HUES64 (cell line): ENCODE results near the gene SLK.

ENCODE experiments used
- H3K27ac ChIP-seq: 2 replicates; pipeline ENCODE4 v1.7.0; 2013; ENCODE audit warnings: low read depth, low read length, inconsistent platforms
- H3K27me3 ChIP-seq: 2 replicates; pipeline ENCODE4 v1.6.1; 2013; ENCODE audit warnings: mild to moderate bottlenecking, low read length; ENCODE audit not compliant: insufficient read depth
- H3K36me3 ChIP-seq: 2 replicates; pipeline ENCODE4 v1.6.1; 2013; ENCODE audit warnings: mild to moderate bottlenecking, low read length; ENCODE audit not compliant: insufficient read depth
- H3K4me1 ChIP-seq: 2 replicates; pipeline ENCODE4 v1.6.1; 2013; ENCODE audit warnings: mild to moderate bottlenecking, low read length, moderate library complexity; ENCODE audit not compliant: insufficient read depth
- H3K4me3 ChIP-seq: 2 replicates; pipeline ENCODE4 v1.5.1; 2013; ENCODE audit warnings: mild to moderate bottlenecking, low read length, moderate library complexity
- H3K9ac ChIP-seq: 2 replicates; pipeline ENCODE4 v1.6.1; 2013; ENCODE audit warnings: mild to moderate bottlenecking, low read depth, low read length
- H3K9me3 ChIP-seq: 2 replicates; pipeline ENCODE4 v1.6.1; 2013; ENCODE audit warnings: low read depth, low read length; ENCODE audit not compliant: insufficient read depth
- WGBS: fragments of 150-250, 120-280 bp; methylation state at CpG from one replicate; pipeline ENCODE4 v1.1.7; 2013; ENCODE audit warnings: missing lambda C conversion rate; 5-methylcytosine and 5-hydroxymethylcytosine counted together

SLK gene

DNA sequence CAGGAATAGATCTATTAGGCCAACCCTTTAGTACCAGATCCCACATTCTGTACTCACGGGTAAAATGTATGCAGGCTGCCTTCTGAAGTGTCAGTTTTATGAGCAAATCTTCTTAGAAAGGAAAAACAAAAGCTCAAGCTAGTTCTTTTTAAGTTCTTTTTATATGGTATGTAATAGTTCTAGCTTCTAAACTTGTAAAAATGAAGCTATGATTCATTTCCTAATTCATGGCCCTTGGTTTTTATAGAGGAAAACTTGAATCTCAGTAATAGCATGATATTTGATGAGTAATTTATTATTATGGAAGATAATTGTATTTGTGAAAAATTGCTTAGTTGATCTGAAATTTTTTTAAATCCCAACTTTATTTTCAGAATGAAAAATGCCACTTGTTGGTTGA is 54.3 kb downstream of the SLK start:
- H3K27ac ChIP-seq: no peak overlapping the region
- no peak overlapping the region for H3K4me3 ChIP-seq
- peaks cover 70% of the 10 kb centered on the region for H3K36me3 ChIP-seq
- no peaks in the 10 kb centered on the region for H3K27me3 ChIP-seq
- WGBS: 100% methylated on average over 1 of the region's 1 CpG
- no peak overlapping the region for H3K9ac ChIP-seq
- no peaks in the 10 kb centered on the region for H3K9me3 ChIP-seq
- H3K4me1 ChIP-seq: no peaks in the 10 kb centered on the region

DNA sequence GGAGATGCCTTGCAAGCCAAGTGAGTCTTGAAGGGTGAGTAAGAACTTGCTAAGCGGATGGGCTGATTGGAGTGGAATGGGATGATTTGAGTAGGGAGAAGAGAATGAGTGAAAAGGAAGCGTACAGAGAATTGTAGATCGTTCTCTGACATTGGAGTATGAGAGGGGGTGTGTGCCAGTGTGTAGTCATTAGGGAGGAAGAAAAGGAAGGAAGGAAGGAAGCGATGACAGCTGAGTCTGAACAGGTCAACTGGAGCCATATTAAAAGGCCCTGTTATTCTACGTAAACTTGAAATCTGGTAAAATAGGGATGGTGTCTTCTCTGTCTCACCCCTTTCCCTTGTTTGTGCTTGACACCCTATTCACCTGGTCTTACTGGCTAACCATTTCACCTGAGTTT is 55.1 kb downstream of the SLK start:
- Histone ChIP-seq H3K9ac (no peak overlapping the region), H3K4me1 (no peaks in the 10 kb centered on the region), H3K36me3 (peaks cover 70% of the 10 kb centered on the region), H3K27me3 (no peaks in the 10 kb centered on the region), H3K4me3 (no peak overlapping the region), H3K9me3 (no peaks in the 10 kb centered on the region), H3K27ac (no peak overlapping the region)
- 94% methylated on average over 5 of the region's 5 CpGs for WGBS

DNA sequence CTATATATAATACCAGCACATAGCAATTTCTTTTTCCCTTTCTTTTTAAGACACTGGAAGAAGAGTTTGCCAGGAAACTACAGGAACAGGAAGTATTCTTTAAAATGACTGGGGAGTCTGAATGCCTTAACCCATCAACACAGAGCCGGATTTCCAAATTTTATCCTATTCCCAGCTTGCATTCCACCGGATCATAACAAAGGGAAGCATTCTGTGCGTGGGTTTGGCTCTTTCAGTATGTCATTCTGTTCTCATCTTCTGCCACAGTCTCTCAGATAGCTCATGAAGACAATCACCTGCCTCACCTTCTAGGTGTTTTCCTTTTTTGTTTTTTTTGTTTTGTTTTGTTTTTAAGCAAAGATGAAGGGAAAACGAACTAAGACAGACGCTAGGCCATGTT is 58.6 kb downstream of the SLK start:
- Histone ChIP-seq H3K27ac (no peak overlapping the region), H3K4me3 (no peak overlapping the region), H3K4me1 (no peaks in the 10 kb centered on the region), H3K9me3 (no peaks in the 10 kb centered on the region), H3K36me3 (peaks cover 49% of the 10 kb centered on the region), H3K9ac (no peak overlapping the region), H3K27me3 (no peaks in the 10 kb centered on the region)
- WGBS: 92% methylated on average over 5 of the region's 5 CpGs

DNA sequence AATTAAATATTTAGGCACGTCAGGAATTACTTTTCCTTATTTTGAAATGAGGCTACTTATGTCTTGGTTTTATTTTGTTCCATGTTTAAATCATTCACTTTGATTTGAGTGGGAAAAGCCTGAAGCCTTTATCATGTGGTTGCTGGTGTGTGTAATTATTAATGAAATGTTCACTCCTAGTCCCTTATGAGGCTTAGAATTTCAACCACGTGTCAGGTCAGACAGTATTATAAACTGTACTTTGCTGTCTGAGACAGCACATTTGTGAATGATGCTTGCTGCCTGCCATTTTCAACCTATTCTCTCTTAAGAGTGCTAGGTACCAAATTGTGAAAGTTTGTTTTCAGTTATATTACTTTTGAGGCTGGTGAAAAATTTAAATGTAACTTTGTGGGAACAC is 59.8 kb downstream of the SLK start:
- WGBS: 85% methylated on average over 2 of the region's 2 CpGs
- Histone ChIP-seq H3K27me3 (no peaks in the 10 kb centered on the region), H3K9ac (no peak overlapping the region), H3K9me3 (no peaks in the 10 kb centered on the region), H3K36me3 (peaks cover 37% of the 10 kb centered on the region), H3K4me3 (no peak overlapping the region), H3K4me1 (peaks cover 3% of the 10 kb centered on the region; the same call in 1 of the 2 replicates), H3K27ac (no peak overlapping the region)

DNA sequence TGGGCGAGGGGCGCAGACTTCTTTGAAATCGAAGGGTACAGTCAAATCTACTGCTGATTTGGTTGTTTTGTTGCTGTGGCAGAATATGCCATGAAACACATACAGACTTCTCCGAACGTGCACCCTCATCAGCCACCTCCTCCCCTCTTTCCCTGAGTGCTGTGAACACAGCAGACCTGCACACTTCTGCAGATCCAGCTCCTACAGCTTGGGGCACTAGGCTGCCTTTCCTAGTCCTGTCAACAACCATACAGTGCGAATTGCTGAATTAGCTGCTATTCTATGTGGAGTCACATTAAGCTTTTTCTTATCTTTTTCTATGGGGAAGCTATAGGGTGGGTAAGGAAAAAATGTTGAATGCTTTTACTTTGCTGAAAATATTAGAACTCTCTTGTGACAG is 61.2 kb downstream of the SLK start:
- H3K36me3 ChIP-seq: peaks cover 27% of the 10 kb centered on the region
- H3K4me3 ChIP-seq: no peak overlapping the region
- no peak overlapping the region for H3K9ac ChIP-seq
- 83% methylated on average over 6 of the region's 6 CpGs for WGBS
- no peaks in the 10 kb centered on the region for H3K27me3 ChIP-seq
- H3K4me1 ChIP-seq: peaks cover 14% of the 10 kb centered on the region
- H3K9me3 ChIP-seq: no peaks in the 10 kb centered on the region
- H3K27ac ChIP-seq: no peak overlapping the region

DNA sequence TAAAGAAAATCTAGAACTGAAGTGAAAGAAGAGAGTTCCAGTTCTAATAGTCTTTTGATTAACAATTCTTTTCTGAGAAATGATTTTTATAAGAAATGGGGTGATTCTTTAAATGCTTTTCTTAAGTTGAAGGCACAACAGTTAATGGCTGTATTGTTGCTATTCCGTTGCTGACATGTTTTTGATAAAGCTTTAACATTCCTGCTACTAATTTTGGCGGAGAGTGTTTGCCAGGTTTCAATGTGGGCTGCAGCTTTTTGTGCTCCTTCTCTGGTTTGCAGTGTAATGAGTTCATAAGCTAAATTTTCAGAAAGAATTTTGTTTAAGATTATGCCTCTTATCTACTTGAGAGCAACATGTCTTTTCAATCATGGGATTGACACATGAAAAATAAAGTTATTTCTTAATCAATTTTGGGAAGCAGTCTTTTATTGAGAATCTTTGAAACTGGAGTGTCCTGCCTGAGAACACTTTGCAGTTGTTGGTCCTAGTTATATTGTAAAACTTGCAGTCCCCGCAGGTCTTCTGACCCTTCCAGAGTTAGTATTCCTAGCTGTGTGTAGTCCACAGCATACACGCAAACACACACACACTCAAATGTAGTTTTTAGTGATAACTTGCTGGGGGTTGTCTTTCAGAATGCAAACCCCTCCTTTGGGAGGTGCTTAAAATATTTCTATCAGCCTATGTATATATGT is 62.0 kb downstream of the SLK start:
- Histone ChIP-seq H3K4me3 (no peak overlapping the region), H3K4me1 (peaks cover 21% of the 10 kb centered on the region), H3K27me3 (no peaks in the 10 kb centered on the region), H3K9me3 (no peaks in the 10 kb centered on the region), H3K9ac (no peak overlapping the region), H3K27ac (no peak overlapping the region), H3K36me3 (peaks cover 19% of the 10 kb centered on the region)
- 79% methylated on average over 3 of the region's 4 CpGs for WGBS

DNA sequence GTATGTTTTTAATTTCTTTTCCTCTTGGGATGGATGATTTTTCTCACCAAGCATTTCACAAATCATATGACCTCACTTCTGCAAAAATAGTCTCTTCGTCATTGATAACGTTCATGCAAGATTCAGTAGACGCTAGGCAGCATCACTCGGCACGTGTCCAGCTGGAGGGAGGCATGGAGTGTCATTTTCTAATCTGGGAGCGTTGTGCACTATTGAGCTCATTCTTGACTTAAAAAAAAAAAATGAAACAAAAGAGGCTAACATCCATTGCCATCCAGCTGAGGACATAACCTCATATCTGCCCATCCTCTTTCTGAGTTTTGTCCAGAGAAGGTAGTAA is 62.6 kb downstream of the SLK start:
- H3K9me3 ChIP-seq: no peaks in the 10 kb centered on the region
- peaks cover 21% of the 10 kb centered on the region for H3K4me1 ChIP-seq
- no peaks in the 10 kb centered on the region for H3K27me3 ChIP-seq
- no peak overlapping the region for H3K4me3 ChIP-seq
- no peak overlapping the region for H3K27ac ChIP-seq
- WGBS: 94% methylated on average over 6 of the region's 6 CpGs
- H3K9ac ChIP-seq: no peak overlapping the region
- peaks cover 14% of the 10 kb centered on the region; the same call in 1 of the 2 replicates for H3K36me3 ChIP-seq

DNA sequence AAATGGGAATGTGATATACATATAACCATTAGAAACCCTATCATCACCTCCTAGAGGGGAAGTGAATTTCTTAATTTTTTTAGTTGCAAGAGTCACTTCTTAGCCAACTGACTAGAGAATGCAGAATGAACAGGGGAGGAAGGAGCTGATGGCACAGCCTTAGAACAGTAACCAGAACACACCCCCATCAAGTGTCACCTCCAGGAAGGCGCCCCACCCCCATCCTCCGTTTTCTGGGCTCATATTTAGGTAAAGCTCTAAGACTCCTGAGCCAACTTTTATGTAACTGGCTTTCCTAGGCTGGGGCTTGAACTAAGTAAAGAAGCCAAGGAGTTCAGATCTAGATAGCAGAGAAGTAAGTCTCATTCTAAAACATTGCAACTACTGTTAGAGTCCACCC is 64.7 kb downstream of the SLK start:
- Histone ChIP-seq H3K4me3 (no peak overlapping the region), H3K36me3 (no peaks in the 10 kb centered on the region), H3K27ac (no peak overlapping the region), H3K9me3 (no peaks in the 10 kb centered on the region), H3K4me1 (peaks cover 21% of the 10 kb centered on the region), H3K9ac (no peak overlapping the region), H3K27me3 (no peaks in the 10 kb centered on the region)
- WGBS: 78% methylated on average over 2 of the region's 2 CpGs

DNA sequence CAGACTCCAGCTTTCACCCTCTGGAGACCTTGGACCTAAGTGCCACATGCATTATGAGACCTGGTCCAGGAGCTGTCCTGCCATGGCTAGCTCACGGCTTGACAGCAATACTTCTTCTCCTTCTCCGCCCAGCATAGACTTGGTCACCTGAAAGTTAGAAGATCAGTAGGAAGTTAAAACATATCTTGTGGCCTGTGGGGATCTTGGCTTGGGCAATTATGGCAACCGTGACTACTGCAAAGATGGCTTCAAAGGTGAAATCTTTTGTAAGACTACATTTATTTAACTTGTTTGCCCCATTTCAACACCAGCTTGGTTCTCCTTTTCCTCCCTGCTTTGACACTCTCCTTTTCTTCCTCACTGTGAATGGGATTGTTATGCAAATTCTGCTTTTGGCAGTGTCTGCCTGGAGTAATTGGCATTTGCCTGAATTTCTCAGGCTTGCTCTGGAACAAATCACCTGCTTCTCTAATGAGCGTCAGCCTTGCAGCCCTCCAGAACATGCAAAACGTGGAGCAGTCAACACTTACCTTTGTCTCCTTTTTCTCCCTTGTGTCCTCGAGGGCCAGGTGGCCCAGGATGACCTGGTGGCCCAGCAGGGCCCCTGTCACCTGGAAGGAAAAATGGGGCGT is 65.3 kb downstream of the SLK start:
- H3K9ac ChIP-seq: no peak overlapping the region
- no peaks in the 10 kb centered on the region for H3K9me3 ChIP-seq
- 61% methylated on average over 7 of the region's 7 CpGs for WGBS
- H3K4me1 ChIP-seq: peaks cover 21% of the 10 kb centered on the region
- 0 out of 2 replicates have a peak overlapping the region, but pooled peaks have one; percentile 8 for H3K4me3 ChIP-seq
- H3K36me3 ChIP-seq: no peaks in the 10 kb centered on the region
- H3K27me3 ChIP-seq: no peaks in the 10 kb centered on the region
- peak overlapping the region; percentile 33; the same call in 1 of the 2 replicates for H3K27ac ChIP-seq

DNA sequence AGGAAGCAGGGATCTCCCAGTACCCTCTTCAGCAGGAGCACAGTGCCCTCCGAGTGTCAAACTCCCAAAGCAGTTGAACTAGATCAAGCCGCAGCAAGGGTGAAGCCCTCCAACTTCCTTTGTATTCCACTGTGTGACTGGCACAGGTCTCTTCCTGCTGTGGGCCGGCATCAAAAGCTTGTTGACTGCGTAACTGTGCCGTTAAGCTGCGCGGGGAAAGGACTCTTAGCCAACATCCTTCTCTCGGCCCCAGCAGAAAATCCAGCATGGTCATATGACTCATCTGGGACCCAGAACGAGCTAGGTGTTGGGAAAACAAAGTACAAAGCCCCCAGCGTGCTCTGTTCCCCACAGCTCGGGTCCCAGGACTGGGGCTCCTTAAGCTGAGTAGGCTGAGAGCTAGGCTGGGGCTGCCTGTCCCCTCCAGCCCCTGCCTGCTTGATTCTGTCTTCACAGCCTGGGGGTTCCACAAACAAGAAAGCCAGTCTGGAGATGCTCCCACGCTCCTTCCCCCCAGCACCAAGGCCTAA is 66.5 kb downstream of the SLK start:
- Histone ChIP-seq H3K27ac (no peak overlapping the region), H3K9ac (no peak overlapping the region), H3K4me1 (peaks cover 21% of the 10 kb centered on the region), H3K4me3 (no peak overlapping the region), H3K9me3 (no peaks in the 10 kb centered on the region), H3K36me3 (no peaks in the 10 kb centered on the region), H3K27me3 (no peaks in the 10 kb centered on the region)
- 86% methylated on average over 12 of the region's 12 CpGs for WGBS

DNA sequence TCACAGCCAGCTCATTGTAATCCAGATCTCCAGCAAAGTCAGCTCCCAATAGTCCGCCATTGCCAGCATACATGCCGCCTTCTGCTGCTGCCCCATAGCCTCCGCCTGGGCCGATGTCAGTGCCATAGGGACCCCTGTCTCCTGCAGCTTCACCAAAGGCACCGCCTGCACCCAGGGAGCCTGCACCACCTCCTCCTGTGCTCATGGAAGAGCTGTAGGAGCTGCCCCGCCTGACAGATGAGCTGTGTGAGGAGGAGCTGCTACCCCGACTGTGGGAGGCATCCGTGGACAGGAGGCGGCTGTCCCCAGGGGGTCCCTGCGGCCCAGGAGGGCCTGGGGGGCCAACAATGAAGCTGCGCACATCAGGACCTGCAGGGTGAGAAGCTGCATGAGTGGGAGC is 67.0 kb downstream of the SLK start:
- Histone ChIP-seq H3K27me3 (no peaks in the 10 kb centered on the region), H3K36me3 (no peaks in the 10 kb centered on the region), H3K4me3 (no peak overlapping the region), H3K9ac (no peak overlapping the region), H3K27ac (no peak overlapping the region), H3K4me1 (peaks cover 21% of the 10 kb centered on the region), H3K9me3 (no peaks in the 10 kb centered on the region)
- WGBS: 86% methylated on average over 11 of the region's 11 CpGs
